GM10266 (cell line): ENCODE data around the gene FZD10.

Experiments used
- DNase-seq: peaks from one replicate; pipeline ENCODE4 v3.0.0; 2012; ENCODE audit errors: extremely low spot score
- TF ChIP-seq, protein P1 (sequence below): IDR thresholded peaks from 2 replicates; pipeline ENCODE4 v1.5.1; 2012; ENCODE audit warnings: mild to moderate bottlenecking, low read depth; ENCODE audit not compliant: control insufficient read depth, insufficient read depth; ENCODE audit errors: missing control alignments

FZD10 gene

GRCh38 chr12:130162267-130162666 lies at the start of gene FZD10:
TSS of gene FZD10 (plus strand) at chr12:130162464. CDS start at chr12:130162943, 479 bp downstream.
- TF ChIP-seq, protein P1, sequence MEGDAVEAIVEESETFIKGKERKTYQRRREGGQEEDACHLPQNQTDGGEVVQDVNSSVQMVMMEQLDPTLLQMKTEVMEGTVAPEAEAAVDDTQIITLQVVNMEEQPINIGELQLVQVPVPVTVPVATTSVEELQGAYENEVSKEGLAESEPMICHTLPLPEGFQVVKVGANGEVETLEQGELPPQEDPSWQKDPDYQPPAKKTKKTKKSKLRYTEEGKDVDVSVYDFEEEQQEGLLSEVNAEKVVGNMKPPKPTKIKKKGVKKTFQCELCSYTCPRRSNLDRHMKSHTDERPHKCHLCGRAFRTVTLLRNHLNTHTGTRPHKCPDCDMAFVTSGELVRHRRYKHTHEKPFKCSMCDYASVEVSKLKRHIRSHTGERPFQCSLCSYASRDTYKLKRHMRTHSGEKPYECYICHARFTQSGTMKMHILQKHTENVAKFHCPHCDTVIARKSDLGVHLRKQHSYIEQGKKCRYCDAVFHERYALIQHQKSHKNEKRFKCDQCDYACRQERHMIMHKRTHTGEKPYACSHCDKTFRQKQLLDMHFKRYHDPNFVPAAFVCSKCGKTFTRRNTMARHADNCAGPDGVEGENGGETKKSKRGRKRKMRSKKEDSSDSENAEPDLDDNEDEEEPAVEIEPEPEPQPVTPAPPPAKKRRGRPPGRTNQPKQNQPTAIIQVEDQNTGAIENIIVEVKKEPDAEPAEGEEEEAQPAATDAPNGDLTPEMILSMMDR, result no peak
- DNase-seq, result no peak

DNA sequence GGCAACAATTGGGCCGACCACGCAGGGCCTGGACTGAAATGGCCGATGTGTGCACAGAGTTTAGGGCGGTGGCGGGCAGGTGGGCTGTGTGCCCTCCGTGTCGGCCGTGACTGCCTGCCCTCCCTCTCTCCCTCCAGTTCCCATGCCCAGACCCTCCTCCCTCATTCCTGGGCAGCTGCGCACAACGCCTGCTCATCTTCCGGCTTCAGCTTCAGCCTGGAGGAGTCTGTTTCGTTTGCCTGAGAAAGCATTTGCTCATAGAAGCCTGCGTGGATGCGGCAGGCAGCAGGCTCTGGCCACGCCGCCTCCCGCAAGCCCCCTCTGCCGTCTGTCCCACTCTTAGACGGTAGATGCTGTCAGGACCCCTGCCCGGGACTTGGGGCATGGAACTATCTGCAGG lies 47.3 kb upstream of the FZD10 start:
- DNase-seq, result no peak
- TF ChIP-seq, protein P1, result no peak

DNA sequence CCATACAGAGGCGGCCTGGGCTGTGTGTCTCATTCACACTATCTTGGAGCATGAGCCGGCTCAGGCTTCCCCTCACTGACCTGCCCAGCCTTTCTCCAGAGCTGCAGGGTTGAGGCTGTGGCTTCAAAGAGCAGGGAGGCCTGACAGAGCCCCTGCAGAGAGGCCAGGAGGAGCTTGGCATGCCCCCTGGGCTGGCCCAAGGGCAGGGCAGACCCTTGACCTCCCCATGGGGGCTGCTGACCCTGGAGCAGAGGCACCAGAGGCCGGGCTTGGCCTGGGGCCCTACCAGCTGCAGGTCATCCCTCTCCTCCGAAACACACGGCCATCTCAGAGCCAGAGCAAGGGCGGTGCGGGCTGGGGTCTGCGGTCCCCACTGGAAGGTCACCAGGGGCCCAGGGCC lies 46.6 kb upstream of the FZD10 start:
- TF ChIP-seq, protein P1, result no peak
- DNase-seq, result no peak

DNA sequence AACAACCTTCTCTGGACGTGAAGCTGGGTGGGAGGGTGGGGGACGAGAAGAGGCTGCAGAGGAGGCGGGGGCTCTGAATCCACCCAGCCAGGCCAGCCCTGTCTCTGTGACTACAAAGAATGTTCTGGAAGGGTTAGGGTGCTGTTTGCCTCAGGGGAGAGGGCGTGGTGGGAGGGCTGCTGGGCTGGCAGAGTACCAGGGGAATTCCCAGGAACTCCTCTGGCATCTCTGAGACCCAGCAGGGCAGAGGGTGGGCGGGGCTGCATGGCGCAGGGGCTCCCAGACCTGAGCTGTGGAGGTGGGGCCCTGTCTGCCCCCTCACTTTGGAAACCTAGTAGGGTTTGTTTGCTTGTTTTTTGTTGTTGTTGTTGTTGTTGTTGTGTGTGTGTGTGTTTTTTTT lies 45.5 kb upstream of the FZD10 start:
- no peak for DNase-seq
- TF ChIP-seq, protein P1, result no peak

DNA sequence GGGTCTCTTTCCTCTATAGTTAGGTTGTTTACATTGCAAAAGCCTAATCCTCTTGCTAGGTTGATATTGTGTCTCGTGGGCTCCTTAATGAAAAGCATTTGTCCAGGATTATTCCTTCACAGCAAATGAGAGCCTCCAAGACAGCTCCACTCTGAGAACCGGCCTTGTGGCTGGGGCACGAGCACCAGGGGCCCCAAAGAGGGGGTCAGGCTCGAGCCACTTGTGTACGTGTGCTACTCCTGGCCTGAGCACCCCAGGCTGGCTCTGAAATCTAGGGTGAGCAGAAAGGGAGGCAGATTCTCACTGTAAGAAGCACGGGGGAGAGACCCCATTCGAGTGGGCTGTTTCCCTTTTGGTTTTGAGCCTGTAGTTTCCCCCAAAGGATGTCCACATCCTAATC lies 45.0 kb upstream of the FZD10 start:
- TF ChIP-seq, protein P1, result no peak
- DNase-seq, result no peak

GRCh38 chr12:130117701-130118100 lies 44.6 kb upstream of the FZD10 start:
- TF ChIP-seq, protein P1, result no peak
- DNase-seq, result no peak

GRCh38 chr12:130118181-130118580 lies 44.1 kb upstream of the FZD10 start:
- TF ChIP-seq, protein P1, result no peak
- DNase-seq, result no peak
